ENCODE results near the gene DMRT2.

GRCh38 chr9:1100201-1100600 lies 50.0 kb downstream of the DMRT2 start:
- TF ChIP-seq, protein P1, sequence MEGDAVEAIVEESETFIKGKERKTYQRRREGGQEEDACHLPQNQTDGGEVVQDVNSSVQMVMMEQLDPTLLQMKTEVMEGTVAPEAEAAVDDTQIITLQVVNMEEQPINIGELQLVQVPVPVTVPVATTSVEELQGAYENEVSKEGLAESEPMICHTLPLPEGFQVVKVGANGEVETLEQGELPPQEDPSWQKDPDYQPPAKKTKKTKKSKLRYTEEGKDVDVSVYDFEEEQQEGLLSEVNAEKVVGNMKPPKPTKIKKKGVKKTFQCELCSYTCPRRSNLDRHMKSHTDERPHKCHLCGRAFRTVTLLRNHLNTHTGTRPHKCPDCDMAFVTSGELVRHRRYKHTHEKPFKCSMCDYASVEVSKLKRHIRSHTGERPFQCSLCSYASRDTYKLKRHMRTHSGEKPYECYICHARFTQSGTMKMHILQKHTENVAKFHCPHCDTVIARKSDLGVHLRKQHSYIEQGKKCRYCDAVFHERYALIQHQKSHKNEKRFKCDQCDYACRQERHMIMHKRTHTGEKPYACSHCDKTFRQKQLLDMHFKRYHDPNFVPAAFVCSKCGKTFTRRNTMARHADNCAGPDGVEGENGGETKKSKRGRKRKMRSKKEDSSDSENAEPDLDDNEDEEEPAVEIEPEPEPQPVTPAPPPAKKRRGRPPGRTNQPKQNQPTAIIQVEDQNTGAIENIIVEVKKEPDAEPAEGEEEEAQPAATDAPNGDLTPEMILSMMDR (IDR thresholded peaks at IDR 0.05; ENCODE audit: insufficient read depth, low read length, poor library complexity, severe bottlenecking) = no peak
- no peak for TF ChIP-seq EZH2phosphoT487 (conservative IDR thresholded peaks at IDR 0.05; ENCODE audit: low read length)

Measured in SU-DHL-6 (cell line).